OCI-LY1 (cell line): ENCODE results near the gene MXRA8.
A peak's percentile ranks its signal among the peaks of the same experiment; 100 is the strongest.

ENCODE experiments used
- H2AFZ ChIP-seq: fragments of 200-600 bp; sonication (generic), shearing (Covaris generic); 2 replicates; pipeline ENCODE4 v1.6.0; 2014; ENCODE audit warnings: antibody characterized with exemption, mild to moderate bottlenecking, low read length
- H3F3A ChIP-seq: fragments of 200-600 bp; sonication (generic), shearing (Covaris generic); 2 replicates; pipeline ENCODE4 v1.6.0; 2014; ENCODE audit warnings: mild to moderate bottlenecking, antibody characterized with exemption, low read length, moderate library complexity; ENCODE audit not compliant: insufficient read depth
- H3K27ac ChIP-seq: fragments of 200-600 bp; sonication (generic); 2 replicates; pipeline ENCODE4 v1.5.1; 2014; ENCODE audit warnings: low read length, mixed run types, mild to moderate bottlenecking, low read depth; ENCODE audit not compliant: poor library complexity, severe bottlenecking
- H3K27me3 ChIP-seq: fragments of 200-600 bp; sonication (generic); 2 replicates; pipeline ENCODE4 v1.6.0; 2014; ENCODE audit warnings: antibody characterized with exemption, mild to moderate bottlenecking, low read length, moderate library complexity; ENCODE audit not compliant: insufficient read depth
- H3K36me3 ChIP-seq: fragments of 200-600 bp; sonication (generic); 2 replicates; pipeline ENCODE4 v1.6.1; 2014; ENCODE audit warnings: mild to moderate bottlenecking, antibody characterized with exemption, low read length, moderate library complexity, mixed read lengths; ENCODE audit not compliant: insufficient read depth
- H3K4me1 ChIP-seq: fragments of 200-600 bp; sonication (generic); 2 replicates; pipeline ENCODE4 v1.5.1; 2014; ENCODE audit warnings: mild to moderate bottlenecking, low read length, moderate library complexity; ENCODE audit not compliant: insufficient read depth, severe bottlenecking
- H3K4me2 ChIP-seq: fragments of 200-600 bp; sonication (generic), shearing (Covaris generic); 2 replicates; pipeline ENCODE4 v1.6.1; 2014; ENCODE audit warnings: low read length
- H3K4me3 ChIP-seq: fragments of 200-600 bp; sonication (generic); 2 replicates; pipeline ENCODE4 v1.5.1; 2014; ENCODE audit warnings: low read length, low read depth, mild to moderate bottlenecking, mixed read lengths; ENCODE audit not compliant: poor library complexity, severe bottlenecking
- H3K79me2 ChIP-seq: fragments of 200-600 bp; shearing (Covaris generic); 2 replicates; pipeline ENCODE4 v1.6.1; 2016; ENCODE audit warnings: mixed run types, low read length, mixed read lengths; ENCODE audit not compliant: insufficient read depth
- H3K9ac ChIP-seq: fragments of 200-600 bp; sonication (generic), shearing (Covaris generic); 2 replicates; pipeline ENCODE4 v1.6.1; 2014; ENCODE audit warnings: mild to moderate bottlenecking, low read length, mixed read lengths
- H3K9me2 ChIP-seq: fragments of 200-600 bp; sonication (generic), shearing (Covaris generic); 2 replicates; pipeline ENCODE4 v1.6.1; 2014; ENCODE audit warnings: low read depth, mild to moderate bottlenecking, low read length, mixed read lengths
- H3K9me3 ChIP-seq: fragments of 200-600 bp; shearing (Covaris generic); 2 replicates; pipeline ENCODE4 v1.6.1; 2014; ENCODE audit warnings: low read length, mixed read lengths
- H4K20me1 ChIP-seq: fragments of 200-600 bp; sonication (generic), shearing (Covaris generic); 2 replicates; pipeline ENCODE4 v1.6.0; 2016; ENCODE audit warnings: mild to moderate bottlenecking, low read length; ENCODE audit not compliant: insufficient read depth
- EZH2 ChIP-seq: fragments of 200-600 bp; sonication (generic), shearing (Covaris generic); IDR thresholded peaks from 2 replicates; pipeline ENCODE4 v1.8.0; 2017; ENCODE audit warnings: borderline replicate concordance, mixed run types, mild to moderate bottlenecking, antibody characterized with exemption, low read length, moderate library complexity, mixed read lengths
- TF ChIP-seq, protein P1 (sequence below): fragments of 200-600 bp; sonication (generic), shearing (Covaris generic); IDR thresholded peaks from 2 replicates; pipeline ENCODE4 v1.5.1; 2017; ENCODE audit warnings: mild to moderate bottlenecking, antibody characterized with exemption, low read length, moderate library complexity, mixed read lengths

The MXRA8 gene

GRCh38 chr1:1352786-1353388, 5.5 kb downstream of the MXRA8 start:
- H3K9me2 ChIP-seq, result no peaks in the 10 kb centered on the region
- no peak overlapping the region for H3K27ac ChIP-seq
- H3K9ac ChIP-seq, result no peak overlapping the region
- no peaks in the 10 kb centered on the region for H3K79me2 ChIP-seq
- H3K27me3 ChIP-seq, result peaks cover 6% of the 10 kb centered on the region; the same call in 1 of the 2 replicates
- H3K4me3 ChIP-seq, result no peak overlapping the region
- H4K20me1 ChIP-seq, result no peaks in the 10 kb centered on the region
- no peak overlapping the region for H2AFZ ChIP-seq
- peaks cover 7% of the 10 kb centered on the region for H3K4me1 ChIP-seq
- H3K36me3 ChIP-seq, result no peaks in the 10 kb centered on the region
- H3K4me2 ChIP-seq, result no peak overlapping the region
- no peaks in the 10 kb centered on the region; the same call in 1 of the 2 replicates for H3F3A ChIP-seq
- no peaks in the 10 kb centered on the region for H3K9me3 ChIP-seq
- TF ChIP-seq, protein P1, sequence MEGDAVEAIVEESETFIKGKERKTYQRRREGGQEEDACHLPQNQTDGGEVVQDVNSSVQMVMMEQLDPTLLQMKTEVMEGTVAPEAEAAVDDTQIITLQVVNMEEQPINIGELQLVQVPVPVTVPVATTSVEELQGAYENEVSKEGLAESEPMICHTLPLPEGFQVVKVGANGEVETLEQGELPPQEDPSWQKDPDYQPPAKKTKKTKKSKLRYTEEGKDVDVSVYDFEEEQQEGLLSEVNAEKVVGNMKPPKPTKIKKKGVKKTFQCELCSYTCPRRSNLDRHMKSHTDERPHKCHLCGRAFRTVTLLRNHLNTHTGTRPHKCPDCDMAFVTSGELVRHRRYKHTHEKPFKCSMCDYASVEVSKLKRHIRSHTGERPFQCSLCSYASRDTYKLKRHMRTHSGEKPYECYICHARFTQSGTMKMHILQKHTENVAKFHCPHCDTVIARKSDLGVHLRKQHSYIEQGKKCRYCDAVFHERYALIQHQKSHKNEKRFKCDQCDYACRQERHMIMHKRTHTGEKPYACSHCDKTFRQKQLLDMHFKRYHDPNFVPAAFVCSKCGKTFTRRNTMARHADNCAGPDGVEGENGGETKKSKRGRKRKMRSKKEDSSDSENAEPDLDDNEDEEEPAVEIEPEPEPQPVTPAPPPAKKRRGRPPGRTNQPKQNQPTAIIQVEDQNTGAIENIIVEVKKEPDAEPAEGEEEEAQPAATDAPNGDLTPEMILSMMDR, result no peak
- no peak for TF ChIP-seq EZH2

DNA sequence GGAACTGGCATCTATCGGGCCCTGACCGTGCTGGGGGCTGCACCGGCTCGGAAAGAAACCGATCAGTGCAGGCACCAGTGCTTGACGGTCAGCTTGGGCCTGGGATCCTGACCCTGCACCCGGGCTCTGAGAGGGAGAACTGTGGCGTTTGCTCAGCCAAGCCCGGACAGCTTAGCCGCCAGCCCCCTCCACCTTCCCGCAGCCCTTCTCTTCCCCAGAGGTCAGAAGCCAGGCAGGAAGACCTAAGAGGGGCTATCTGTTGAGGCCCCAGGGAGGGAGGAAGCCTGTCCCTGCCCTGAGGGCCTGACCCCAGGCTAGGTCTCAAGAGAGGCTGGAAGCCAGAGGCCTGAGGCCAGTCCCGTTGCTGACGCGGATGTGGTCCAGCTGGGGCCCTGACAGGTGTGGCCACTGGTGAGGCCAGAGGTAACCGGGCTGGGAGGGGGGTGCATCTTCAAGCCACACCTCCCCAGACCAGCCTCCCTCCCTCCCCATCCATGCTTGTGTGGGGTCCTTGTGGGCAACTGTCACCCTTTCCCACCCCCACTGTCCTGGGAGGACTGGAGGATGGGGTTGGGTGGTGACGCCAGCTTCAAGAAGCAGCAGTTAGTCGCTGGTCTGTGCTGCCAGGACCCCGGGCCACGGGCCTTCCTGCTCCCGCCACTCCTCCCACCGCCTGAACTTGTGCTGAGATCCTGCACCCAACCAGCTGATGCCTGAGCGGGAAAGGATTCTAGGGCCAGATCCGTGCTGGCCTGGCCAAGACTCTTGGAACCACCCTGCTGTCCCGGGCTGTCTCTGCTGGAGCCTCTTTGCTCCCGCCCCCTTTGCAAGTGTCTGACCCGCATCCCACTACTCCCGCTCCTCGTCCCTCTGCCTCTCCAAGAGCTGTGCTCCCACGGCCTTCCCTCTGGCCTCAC, 6.6 kb downstream of the MXRA8 start:
- no peak overlapping the region for H3K4me3 ChIP-seq

GRCh38 chr1:1349256-1350012, 8.9 kb downstream of the MXRA8 start, which contains the start of gene DVL1:
DVL1 (minus strand) TSS chr1:1349418; CDS start chr1:1349065, 353 bp downstream.
- Histone ChIP-seq H3K4me2 (peak within 1 kb of the TSS; percentile 82), H3K27ac (no peak within 1 kb of the TSS), H3K4me1 (peaks cover 14% of the 10 kb centered on the region), H3F3A (no peaks in the 10 kb centered on the region; the same call in 1 of the 2 replicates), H3K9me2 (no peaks in the 10 kb centered on the region), H4K20me1 (peaks cover 2% of the 10 kb centered on the region; the same call in 1 of the 2 replicates), H3K36me3 (no peaks in the 10 kb centered on the region), H3K9ac (peak within 1 kb of the TSS; percentile 82), H3K79me2 (no peaks in the 10 kb centered on the region), H3K27me3 (peaks cover 6% of the 10 kb centered on the region; the same call in 1 of the 2 replicates), H3K9me3 (no peaks in the 10 kb centered on the region), H2AFZ (no peak within 1 kb of the TSS), H3K4me3 (peak within 1 kb of the TSS; percentile 68)
- TF ChIP-seq, protein P1, result peak; percentile 51
- TF ChIP-seq EZH2, result no peak

More for the DNA sequence above, 6.6 kb downstream of the MXRA8 start:
- no peaks in the 10 kb centered on the region for H3K9me2 ChIP-seq
- no peaks in the 10 kb centered on the region for H3K9me3 ChIP-seq
- peaks cover 6% of the 10 kb centered on the region; the same call in 1 of the 2 replicates for H3K27me3 ChIP-seq
- H3F3A ChIP-seq, result no peaks in the 10 kb centered on the region; the same call in 1 of the 2 replicates
- H3K79me2 ChIP-seq, result no peaks in the 10 kb centered on the region
- H2AFZ ChIP-seq, result no peak overlapping the region
- no peak overlapping the region for H3K9ac ChIP-seq
- H3K27ac ChIP-seq, result no peak overlapping the region
- H3K4me1 ChIP-seq, result peaks cover 14% of the 10 kb centered on the region
- TF ChIP-seq, protein P1, result no peak
- TF ChIP-seq EZH2, result no peak
- peaks cover under 1% of the 10 kb centered on the region; the same call in 1 of the 2 replicates for H4K20me1 ChIP-seq
- H3K4me2 ChIP-seq, result no peak overlapping the region
- no peaks in the 10 kb centered on the region for H3K36me3 ChIP-seq
